ENCODE data around the gene CDK5. TPM values are rescaled to one million over a fixed set of nuclear protein-coding genes. Genes with fewer than 3 reads are reported as not detected.

Gene CDK5
- total and polyA plus RNA-seq, 2 donors (not counting 1 experiment from before 2014, with no cell fraction given), result 8.2 to 8.4 TPM

- Histone ChIP-seq H3K9me3 (ENCODE audit: control extremely low read depth in 1 of 3, control insufficient read depth in 2 of 3, insufficient read depth in 1 of 3, low read length in 2 of 3) (peaks cover 0 to 4% (median 0%) of the 10 kb centered on the region in 3 donors), H3K27ac (ENCODE audit: low read length in 2 of 2) (peak overlapping the region in 1 of 2 donors; percentile 36), H3K4me2 (replicated peaks; ENCODE audit: low read depth, low read length, poor library complexity, severe bottlenecking) (peak overlapping the region; percentile 100), H3K79me2 (ENCODE audit: control insufficient read depth, insufficient read depth, low read length) (no peaks in the 10 kb centered on the region), H3K4me3 (ENCODE audit: control extremely low read depth in 1 of 5, extremely low read depth in 1 of 5, insufficient read depth in 1 of 5, low read depth in 2 of 5, low read length in 4 of 5) (no peak overlapping the region), H4K20me1 (ENCODE audit: control insufficient read depth, insufficient read depth, low read length, poor library complexity, severe bottlenecking) (no peaks in the 10 kb centered on the region), H3K27me3 (replicated peaks in 1 of 4; ENCODE audit: control extremely low read depth in 1 of 4, control insufficient read depth in 3 of 4, insufficient read depth in 4 of 4, low read length in 3 of 4) (peaks cover 0 to 51% (median 16%) of the 10 kb centered on the region in 4 experiments), H3K4me1 (ENCODE audit: control insufficient read depth in 2 of 2, insufficient read depth in 2 of 2, low read length in 2 of 2) (peaks cover 35 to 38% of the 10 kb centered on the region in 2 donors), H3K36me3 (replicated peaks in 1 of 2; ENCODE audit: control extremely low read depth in 1 of 2, control insufficient read depth in 1 of 2, extremely low read depth in 1 of 2, insufficient read depth in 2 of 2, low read length in 1 of 2) (no peaks in the 10 kb centered on the region), H2AFZ (ENCODE audit: insufficient read depth, low read depth, low read length, poor library complexity, severe bottlenecking) (peak overlapping the region; percentile 55), H3K9ac (ENCODE audit: low read length) (no peak overlapping the region)
- H3K9me3 Mint-ChIP-seq (ENCODE audit: insufficient read depth), result no peaks in the 10 kb centered on the region
- H3K27ac Mint-ChIP-seq, result no peak overlapping the region
- H3K27me3 Mint-ChIP-seq, result peaks cover 30% of the 10 kb centered on the region
- ChIA-PET POLR2A (no interaction called here), CTCF (interaction anchor here (1.0 to 1.6 kb wide), 4 partner anchors 17 to 35 kb away, joined by 3 to 6 read pairs (median 4); no protein-coding TSS in a partner anchor)
- TF ChIP-seq CTCF (IDR thresholded peaks at IDR 0.05) (no peak), EZH2 (IDR thresholded peaks at IDR 0.05; ENCODE audit: borderline replicate concordance, insufficient read depth, low read depth, low read length, poor library complexity, severe bottlenecking) (no peak)
- peaks cover 28% of the 10 kb centered on the region for H3K4me1 Mint-ChIP-seq
- peak overlapping the region; percentile 24 for H3K4me3 Mint-ChIP-seq
- no peak for ATAC-seq (ENCODE audit: low read depth)
- peak; percentile 63 for DNase-seq
- 13% methylated on average over 26 of the region's 30 CpGs for WGBS (ENCODE audit: insufficient coverage)
- intact Hi-C loops (cut with micrococcal nuclease), result loop anchor here (5.0 to 10.0 kb wide), 3 partner anchors 77 to 846 kb away; no protein-coding TSS in a partner anchor
Observed at GRCh38 chr7:151088856-151089699, 31.4 kb upstream of the CDK5 start.
